ENCODE data around the gene TMEM132C. TPM values are rescaled to one million over a fixed set of nuclear protein-coding genes. Genes with fewer than 3 reads are reported as not detected.

The TMEM132C gene
- total and polyA plus RNA-seq, 4 experiments from 2014 or later, result not detected

- no peak for DNase-seq
- no peaks in the 10 kb centered on the region for H3K36me3 Mint-ChIP-seq
- CTCF ChIA-PET (ENCODE audit: partially characterized antibody), result interaction anchor here (0.9 kb wide), 1 partner anchor 14 kb away, joined by 3 read pairs; no protein-coding TSS in a partner anchor
- Histone ChIP-seq H3K4me3 (ENCODE audit: low read length in 2 of 2) (no peak overlapping the region), H3K4me1 (ENCODE audit: insufficient read depth, low read length) (no peaks in the 10 kb centered on the region), H3K27me3 (ENCODE audit: insufficient read depth, low read length) (no peaks in the 10 kb centered on the region), H3K36me3 (ENCODE audit: insufficient read depth, low read length) (no peaks in the 10 kb centered on the region), H3K9me3 (ENCODE audit: control insufficient read depth in 1 of 2, low read length in 2 of 2) (no peaks in the 10 kb centered on the region), H3K27ac (ENCODE audit: low read depth, low read length) (no peak overlapping the region)
- intact Hi-C loops (cut with micrococcal nuclease), result no loop called here
- H3K4me3 Mint-ChIP-seq, result no peak overlapping the region
- POLR2A ChIA-PET (ENCODE audit: partially characterized antibody), result no interaction called here
- H3K9me3 Mint-ChIP-seq, result peaks cover 0 to 5% (median 3%) of the 10 kb centered on the region in 8 donors
- H3K27me3 Mint-ChIP-seq, result no peaks in the 10 kb centered on the region
- no peak overlapping the region for H3K27ac Mint-ChIP-seq
- H3K4me1 Mint-ChIP-seq, result no peaks in the 10 kb centered on the region
These were observed 21.4 kb downstream of the TMEM132C start for GRCh38 chr12:128288357-128288756.

- H3K27ac Mint-ChIP-seq, result no peak overlapping the region
- Histone ChIP-seq H3K36me3 (ENCODE audit: insufficient read depth, low read length) (no peaks in the 10 kb centered on the region), H3K4me3 (ENCODE audit: low read length in 2 of 2) (no peak overlapping the region), H3K9me3 (ENCODE audit: control insufficient read depth in 1 of 2, low read length in 2 of 2) (no peaks in the 10 kb centered on the region), H3K27ac (ENCODE audit: low read depth, low read length) (no peak overlapping the region), H3K4me1 (ENCODE audit: insufficient read depth, low read length) (no peaks in the 10 kb centered on the region), H3K27me3 (ENCODE audit: insufficient read depth, low read length) (no peaks in the 10 kb centered on the region)
- ChIA-PET CTCF (ENCODE audit: partially characterized antibody) (interaction anchor here (0.9 kb wide), 1 partner anchor 14 kb away, joined by 3 read pairs; no protein-coding TSS in a partner anchor), POLR2A (ENCODE audit: partially characterized antibody) (no interaction called here)
- H3K27me3 Mint-ChIP-seq, result no peaks in the 10 kb centered on the region
- no peak overlapping the region for H3K4me3 Mint-ChIP-seq
- intact Hi-C loops (cut with micrococcal nuclease), result no loop called here
- DNase-seq, result no peak
- H3K36me3 Mint-ChIP-seq, result no peaks in the 10 kb centered on the region
- no peaks in the 10 kb centered on the region for H3K4me1 Mint-ChIP-seq
- peaks cover 0 to 5% (median 3%) of the 10 kb centered on the region in 8 donors for H3K9me3 Mint-ChIP-seq
These were observed 21.9 kb downstream of the TMEM132C start for GRCh38 chr12:128288896-128289295.

- CTCF ChIA-PET (ENCODE audit: partially characterized antibody), result no interaction called here
- Mint-ChIP-seq H3K27me3 (no peaks in the 10 kb centered on the region), H3K27ac (no peak overlapping the region), H3K36me3 (no peaks in the 10 kb centered on the region), H3K4me3 (no peak overlapping the region), H3K4me1 (no peaks in the 10 kb centered on the region), H3K9me3 (peaks cover 0 to 8% (median 3%) of the 10 kb centered on the region in 8 donors)
- Histone ChIP-seq H3K4me3 (ENCODE audit: low read length in 2 of 2) (no peak overlapping the region), H3K27me3 (ENCODE audit: insufficient read depth, low read length) (no peaks in the 10 kb centered on the region), H3K36me3 (ENCODE audit: insufficient read depth, low read length) (no peaks in the 10 kb centered on the region), H3K4me1 (ENCODE audit: insufficient read depth, low read length) (no peaks in the 10 kb centered on the region), H3K9me3 (ENCODE audit: control insufficient read depth in 1 of 2, low read length in 2 of 2) (no peaks in the 10 kb centered on the region), H3K27ac (ENCODE audit: low read depth, low read length) (no peak overlapping the region)
- intact Hi-C loops (cut with micrococcal nuclease), result no loop called here
- POLR2A ChIA-PET (ENCODE audit: partially characterized antibody), result no interaction called here
- no peak for DNase-seq
These were observed 24.0 kb downstream of the TMEM132C start for GRCh38 chr12:128290938-128291337.

GRCh38 chr12:128298091-128298748 is 31.2 kb downstream of the TMEM132C start:
- Mint-ChIP-seq H3K4me1 (no peaks in the 10 kb centered on the region), H3K27me3 (no peaks in the 10 kb centered on the region), H3K9me3 (peaks cover 0 to 12% (median 5%) of the 10 kb centered on the region in 8 donors), H3K36me3 (no peaks in the 10 kb centered on the region), H3K4me3 (no peak overlapping the region), H3K27ac (no peak overlapping the region)
- Histone ChIP-seq H3K27me3 (ENCODE audit: insufficient read depth, low read length) (no peaks in the 10 kb centered on the region), H3K9me3 (ENCODE audit: control insufficient read depth in 1 of 2, low read length in 2 of 2) (no peaks in the 10 kb centered on the region), H3K27ac (ENCODE audit: low read depth, low read length) (no peak overlapping the region), H3K4me1 (ENCODE audit: insufficient read depth, low read length) (no peaks in the 10 kb centered on the region), H3K4me3 (ENCODE audit: low read length in 2 of 2) (no peak overlapping the region), H3K36me3 (ENCODE audit: insufficient read depth, low read length) (no peaks in the 10 kb centered on the region)
- no peak for DNase-seq
- intact Hi-C loops (cut with micrococcal nuclease), result no loop called here
- CTCF ChIA-PET (ENCODE audit: partially characterized antibody), result no interaction called here
- POLR2A ChIA-PET (ENCODE audit: partially characterized antibody), result no interaction called here

- Histone ChIP-seq H3K4me3 (ENCODE audit: low read length in 2 of 2) (no peak overlapping the region), H3K36me3 (ENCODE audit: insufficient read depth, low read length) (no peaks in the 10 kb centered on the region), H3K27me3 (ENCODE audit: insufficient read depth, low read length) (no peaks in the 10 kb centered on the region), H3K27ac (ENCODE audit: low read depth, low read length) (no peak overlapping the region), H3K9me3 (ENCODE audit: control insufficient read depth in 1 of 2, low read length in 2 of 2) (no peaks in the 10 kb centered on the region), H3K4me1 (ENCODE audit: insufficient read depth, low read length) (no peaks in the 10 kb centered on the region)
- intact Hi-C loops (cut with micrococcal nuclease), result no loop called here
- peaks cover 0 to 28% (median 4%) of the 10 kb centered on the region in 8 donors for H3K9me3 Mint-ChIP-seq
- DNase-seq, result no peak
- CTCF ChIA-PET (ENCODE audit: partially characterized antibody), result no interaction called here
- POLR2A ChIA-PET (ENCODE audit: partially characterized antibody), result no interaction called here
- no peaks in the 10 kb centered on the region for H3K36me3 Mint-ChIP-seq
- no peak overlapping the region for H3K4me3 Mint-ChIP-seq
- H3K27me3 Mint-ChIP-seq, result no peaks in the 10 kb centered on the region
- H3K27ac Mint-ChIP-seq, result peak overlapping the region in 1 of 7 donors; percentile 9
- no peaks in the 10 kb centered on the region for H3K4me1 Mint-ChIP-seq
These were observed 38.4 kb downstream of the TMEM132C start for GRCh38 chr12:128305336-128305892.

- Histone ChIP-seq H3K36me3 (ENCODE audit: insufficient read depth, low read length) (no peaks in the 10 kb centered on the region), H3K4me3 (ENCODE audit: low read length in 2 of 2) (no peak overlapping the region), H3K9me3 (ENCODE audit: control insufficient read depth in 1 of 2, low read length in 2 of 2) (no peaks in the 10 kb centered on the region), H3K27me3 (ENCODE audit: insufficient read depth, low read length) (no peaks in the 10 kb centered on the region), H3K4me1 (ENCODE audit: insufficient read depth, low read length) (no peaks in the 10 kb centered on the region), H3K27ac (ENCODE audit: low read depth, low read length) (no peak overlapping the region)
- no peak for DNase-seq
- Mint-ChIP-seq H3K36me3 (no peaks in the 10 kb centered on the region), H3K27ac (no peak overlapping the region), H3K9me3 (peaks cover 0 to 28% (median 10%) of the 10 kb centered on the region in 8 donors), H3K27me3 (no peaks in the 10 kb centered on the region), H3K4me1 (no peaks in the 10 kb centered on the region), H3K4me3 (no peak overlapping the region)
- intact Hi-C loops (cut with micrococcal nuclease), result no loop called here
- ChIA-PET CTCF (ENCODE audit: partially characterized antibody) (no interaction called here), POLR2A (ENCODE audit: partially characterized antibody) (no interaction called here)
These were observed 40.8 kb downstream of the TMEM132C start for GRCh38 chr12:128307791-128308190.

- no peak overlapping the region for H3K27ac Mint-ChIP-seq
- CTCF ChIA-PET (ENCODE audit: partially characterized antibody), result no interaction called here
These were observed 45.7 kb downstream of the TMEM132C start for GRCh38 chr12:128312661-128313060.

More at GRCh38 chr12:128312661-128313060, 45.7 kb downstream of the TMEM132C start:
- Histone ChIP-seq H3K4me3 (ENCODE audit: low read length in 2 of 2) (no peak overlapping the region), H3K9me3 (ENCODE audit: control insufficient read depth in 1 of 2, low read length in 2 of 2) (no peaks in the 10 kb centered on the region), H3K27ac (ENCODE audit: low read depth, low read length) (no peak overlapping the region), H3K4me1 (ENCODE audit: insufficient read depth, low read length) (no peaks in the 10 kb centered on the region), H3K36me3 (ENCODE audit: insufficient read depth, low read length) (no peaks in the 10 kb centered on the region), H3K27me3 (ENCODE audit: insufficient read depth, low read length) (no peaks in the 10 kb centered on the region)
- Mint-ChIP-seq H3K9me3 (peaks cover 2 to 18% (median 9%) of the 10 kb centered on the region in 8 donors), H3K27me3 (no peaks in the 10 kb centered on the region), H3K4me3 (no peak overlapping the region), H3K4me1 (no peaks in the 10 kb centered on the region), H3K36me3 (no peaks in the 10 kb centered on the region)
- intact Hi-C loops (cut with micrococcal nuclease), result no loop called here
- POLR2A ChIA-PET (ENCODE audit: partially characterized antibody), result no interaction called here
- no peak for DNase-seq
